GM23338 (cell line): ENCODE results near the gene AP1G1. TPM values are rescaled to one million over a fixed set of nuclear protein-coding genes. Genes with fewer than 3 reads are reported as not detected.

Source experiments
- ATAC-seq: fragments of 200-7000 bp; cut with Tn5 transposase; 3 replicates; pipeline ENCODE4 v1.9.1; 2020
- DNase-seq: peaks from one replicate; pipeline ENCODE4 v3.0.0-alpha.2; 2015; ENCODE audit warnings: low spot score
- H2AFZ ChIP-seq: fragments of 200-600 bp; sonication (generic); 2 replicates; pipeline ENCODE4 v1.8.0; 2016; ENCODE audit warnings: antibody characterized with exemption, mild to moderate bottlenecking, moderate library complexity
- H3F3A ChIP-seq: fragments of 200-600 bp; sonication (generic); replicated peaks from 2 replicates; pipeline ENCODE4 v1.8.0; 2017; ENCODE audit warnings: antibody characterized with exemption, mixed run types, low read depth
- H3K27ac ChIP-seq: fragments of 200-600 bp; sonication (generic); 2 replicates; pipeline ENCODE4 v1.6.1; 2016; ENCODE audit warnings: low read depth
- H3K27me3 ChIP-seq: fragments of 200-600 bp; sonication (generic); 2 replicates; pipeline ENCODE4 v1.8.0; 2016; ENCODE audit warnings: mild to moderate bottlenecking, mixed run types, moderate library complexity; ENCODE audit not compliant: insufficient read depth
- H3K36me3 ChIP-seq: fragments of 200-600 bp; sonication (generic); 2 replicates; pipeline ENCODE4 v1.8.0; 2016; ENCODE audit warnings: mild to moderate bottlenecking; ENCODE audit not compliant: insufficient read depth
- H3K4me1 ChIP-seq: fragments of 200-600 bp; sonication (generic); 2 replicates; pipeline ENCODE4 v1.8.0; 2016; ENCODE audit warnings: mild to moderate bottlenecking, moderate library complexity; ENCODE audit not compliant: insufficient read depth
- H3K4me2 ChIP-seq: fragments of 200-600 bp; sonication (generic); 2 replicates; pipeline ENCODE4 v1.7.1; 2017; ENCODE audit warnings: mixed run types
- H3K4me3 ChIP-seq: fragments of 200-600 bp; sonication (generic); 2 replicates; pipeline ENCODE4 v1.6.1; 2016; ENCODE audit warnings: mixed run types
- H3K79me2 ChIP-seq: fragments of 200-600 bp; sonication (generic); replicated peaks from 2 replicates; pipeline ENCODE4 v1.8.0; 2017; ENCODE audit warnings: mild to moderate bottlenecking; ENCODE audit not compliant: insufficient read depth
- H3K9me2 ChIP-seq: fragments of 200-600 bp; sonication (generic); 2 replicates; pipeline ENCODE4 v1.8.0; 2017; ENCODE audit not compliant: insufficient read depth
- H4K20me1 ChIP-seq: fragments of 200-600 bp; sonication (generic); replicated peaks from 2 replicates; pipeline ENCODE4 v1.8.0; 2017; ENCODE audit warnings: mild to moderate bottlenecking; ENCODE audit not compliant: insufficient read depth
- H3K27ac Mint-ChIP-seq: 2 replicates; pipeline ENCODE4 v1.8.0; 2020; ENCODE audit warnings: inconsistent platforms, mild to moderate bottlenecking, moderate library complexity, mixed read lengths
- H3K27me3 Mint-ChIP-seq: 3 replicates; pipeline ENCODE4 v1.8.0; 2022; ENCODE audit warnings: low read depth, mild to moderate bottlenecking, moderate library complexity, mixed read lengths, inconsistent platforms; ENCODE audit not compliant: insufficient read depth, poor library complexity
- H3K36me3 Mint-ChIP-seq: 3 replicates; pipeline ENCODE4 v1.8.0; 2021; ENCODE audit warnings: low read depth, mild to moderate bottlenecking, inconsistent platforms, moderate library complexity, mixed read lengths
- H3K4me1 Mint-ChIP-seq: 3 replicates; pipeline ENCODE4 v1.8.0; 2020; ENCODE audit warnings: mild to moderate bottlenecking, inconsistent platforms, mixed read lengths
- H3K4me3 Mint-ChIP-seq: 3 replicates; pipeline ENCODE4 v1.8.0; 2021; ENCODE audit warnings: moderate library complexity, mild to moderate bottlenecking, inconsistent platforms, mixed read lengths
- H3K9me3 Mint-ChIP-seq: 3 replicates; pipeline ENCODE4 v1.8.0; 2020; ENCODE audit warnings: moderate library complexity, mild to moderate bottlenecking, inconsistent platforms, mixed read lengths
- CREB1 ChIP-seq: fragments of 250-450 bp; sonication (Bioruptor Pico); IDR thresholded peaks from 2 replicates; pipeline ENCODE4 v1.5.0; 2020; ENCODE audit warnings: low read depth, mild to moderate bottlenecking, moderate library complexity
- EZH2 ChIP-seq: fragments of 200-600 bp; sonication (generic); IDR thresholded peaks from one replicate; pipeline ENCODE4 v1.8.0; 2017; ENCODE audit warnings: antibody characterized with exemption, mild to moderate bottlenecking, low read depth; ENCODE audit not compliant: unreplicated experiment
- EZH2phosphoT487 ChIP-seq: fragments of 200-600 bp; sonication (generic); IDR thresholded peaks from one replicate; pipeline ENCODE4 v1.8.1; 2018; ENCODE audit warnings: antibody characterized with exemption; ENCODE audit not compliant: unreplicated experiment
- JUNB ChIP-seq: IDR thresholded peaks from one replicate; pipeline ENCODE4 v1.6.1; 2016; ENCODE audit warnings: antibody characterized with exemption; ENCODE audit not compliant: unreplicated experiment
- NANOG ChIP-seq: IDR thresholded peaks from 2 replicates; pipeline ENCODE4 v1.6.1; 2016; ENCODE audit warnings: antibody characterized with exemption, borderline replicate concordance
- POLR2AphosphoS5 ChIP-seq: IDR thresholded peaks from 2 replicates; pipeline ENCODE4 v1.6.1; 2016; ENCODE audit warnings: antibody characterized with exemption, low read depth
- STAT1 ChIP-seq: IDR thresholded peaks from one replicate; pipeline ENCODE4 v1.6.1; 2016; ENCODE audit warnings: antibody characterized with exemption; ENCODE audit not compliant: unreplicated experiment
- ZNF114 ChIP-seq: fragments of 250-450 bp; sonication (Bioruptor Pico); IDR thresholded peaks from 2 replicates; pipeline ENCODE4 v1.5.0; 2020; ENCODE audit warnings: mild to moderate bottlenecking, moderate library complexity
- ZNF331 ChIP-seq: fragments of 250-450 bp; sonication (Bioruptor Pico); IDR thresholded peaks from 2 replicates; pipeline ENCODE4 v1.5.0; 2020; ENCODE audit warnings: low read depth, mild to moderate bottlenecking, moderate library complexity
- polyA plus RNA-seq: library from polyadenylated mRNA; unstranded; fragments of >200 nt; fragmentation: Nextera tagmentation; extraction: Ambion mirVana; gene quantifications from 2 replicates; pipeline ENCODE4 v1.2.1, GENCODE V29; 2016
- total RNA-seq: library from RNA; depleted of rRNA; stranded (reverse); fragments of >200 nt; shearing (Covaris generic); gene quantifications from 2 replicates; pipeline ENCODE4 v1.2.3, GENCODE V29; 2014
- TF ChIP-seq, protein P1 (sequence below), 2 experiments: fragments of 200-600 bp in 1 of 2; sonication (generic) in 1 of 2; conservative IDR thresholded peaks; 2 replicates each; pipeline versions ENCODE4 v1.5.1 to v1.6.1; 2016 to 2017; ENCODE audit warnings: antibody characterized with exemption in 2 of 2, low read depth in 2 of 2, mild to moderate bottlenecking in 2 of 2, moderate library complexity in 1 of 2
- TF ChIP-seq, protein P2 (sequence below): IDR thresholded peaks from one replicate; pipeline ENCODE4 v1.6.1; 2018; ENCODE audit warnings: antibody characterized with exemption; ENCODE audit not compliant: unreplicated experiment
- TF ChIP-seq, protein P3 (sequence below): fragments of 250-450 bp; sonication (Bioruptor Pico); IDR thresholded peaks from 2 replicates; pipeline ENCODE4 v1.5.0; 2020; ENCODE audit warnings: mild to moderate bottlenecking, moderate library complexity
- TF ChIP-seq, protein P4 (sequence below): IDR thresholded peaks from 2 replicates; pipeline ENCODE4 v1.6.1; 2016; ENCODE audit warnings: antibody characterized with exemption

Gene AP1G1
- total and polyA plus RNA-seq, 2 experiments from 2014 or later = 16.3 to 73.3 TPM

DNA sequence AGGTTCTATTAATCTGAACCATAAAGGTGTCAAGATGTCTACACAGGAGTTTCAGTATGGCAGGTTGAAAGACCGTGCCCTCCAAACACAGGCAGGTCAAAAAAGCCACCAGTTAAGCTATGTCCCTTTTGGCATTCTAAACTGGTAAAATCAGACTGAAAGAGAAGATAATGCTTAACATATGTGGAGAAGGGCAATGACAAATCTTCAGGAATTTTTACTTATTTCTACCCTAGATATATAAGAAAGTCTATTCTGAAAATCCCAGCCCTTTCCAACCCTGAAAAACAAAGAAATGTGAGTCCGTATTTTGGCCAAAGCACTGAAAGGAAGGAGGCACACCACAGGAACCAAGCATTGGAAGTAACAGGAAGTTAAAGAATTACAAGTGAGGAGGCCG lies 16.5 kb downstream of the AP1G1 start:
- Mint-ChIP-seq H3K27me3 (no peaks in the 10 kb centered on the region), H3K9me3 (no peaks in the 10 kb centered on the region), H3K27ac (no peak overlapping the region; the same call in 1 of the 2 replicates), H3K4me1 (no peaks in the 10 kb centered on the region), H3K36me3 (peaks cover 26% of the 10 kb centered on the region), H3K4me3 (no peak overlapping the region; the same call in 2 of the 3 replicates)
- TF ChIP-seq NANOG (no peak), EZH2phosphoT487 (no peak), JUNB (no peak), EZH2 (no peak), STAT1 (no peak), CREB1 (CRISPR knock-in tag) (no peak), POLR2AphosphoS5 (no peak), ZNF114 (CRISPR knock-in tag) (no peak), ZNF331 (CRISPR knock-in tag) (no peak)
- TF ChIP-seq, protein P1, sequence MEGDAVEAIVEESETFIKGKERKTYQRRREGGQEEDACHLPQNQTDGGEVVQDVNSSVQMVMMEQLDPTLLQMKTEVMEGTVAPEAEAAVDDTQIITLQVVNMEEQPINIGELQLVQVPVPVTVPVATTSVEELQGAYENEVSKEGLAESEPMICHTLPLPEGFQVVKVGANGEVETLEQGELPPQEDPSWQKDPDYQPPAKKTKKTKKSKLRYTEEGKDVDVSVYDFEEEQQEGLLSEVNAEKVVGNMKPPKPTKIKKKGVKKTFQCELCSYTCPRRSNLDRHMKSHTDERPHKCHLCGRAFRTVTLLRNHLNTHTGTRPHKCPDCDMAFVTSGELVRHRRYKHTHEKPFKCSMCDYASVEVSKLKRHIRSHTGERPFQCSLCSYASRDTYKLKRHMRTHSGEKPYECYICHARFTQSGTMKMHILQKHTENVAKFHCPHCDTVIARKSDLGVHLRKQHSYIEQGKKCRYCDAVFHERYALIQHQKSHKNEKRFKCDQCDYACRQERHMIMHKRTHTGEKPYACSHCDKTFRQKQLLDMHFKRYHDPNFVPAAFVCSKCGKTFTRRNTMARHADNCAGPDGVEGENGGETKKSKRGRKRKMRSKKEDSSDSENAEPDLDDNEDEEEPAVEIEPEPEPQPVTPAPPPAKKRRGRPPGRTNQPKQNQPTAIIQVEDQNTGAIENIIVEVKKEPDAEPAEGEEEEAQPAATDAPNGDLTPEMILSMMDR (conservative IDR thresholded peaks at IDR 0.05; ENCODE audit: low read depth in 2 of 2) = no peak
- TF ChIP-seq, protein P2, sequence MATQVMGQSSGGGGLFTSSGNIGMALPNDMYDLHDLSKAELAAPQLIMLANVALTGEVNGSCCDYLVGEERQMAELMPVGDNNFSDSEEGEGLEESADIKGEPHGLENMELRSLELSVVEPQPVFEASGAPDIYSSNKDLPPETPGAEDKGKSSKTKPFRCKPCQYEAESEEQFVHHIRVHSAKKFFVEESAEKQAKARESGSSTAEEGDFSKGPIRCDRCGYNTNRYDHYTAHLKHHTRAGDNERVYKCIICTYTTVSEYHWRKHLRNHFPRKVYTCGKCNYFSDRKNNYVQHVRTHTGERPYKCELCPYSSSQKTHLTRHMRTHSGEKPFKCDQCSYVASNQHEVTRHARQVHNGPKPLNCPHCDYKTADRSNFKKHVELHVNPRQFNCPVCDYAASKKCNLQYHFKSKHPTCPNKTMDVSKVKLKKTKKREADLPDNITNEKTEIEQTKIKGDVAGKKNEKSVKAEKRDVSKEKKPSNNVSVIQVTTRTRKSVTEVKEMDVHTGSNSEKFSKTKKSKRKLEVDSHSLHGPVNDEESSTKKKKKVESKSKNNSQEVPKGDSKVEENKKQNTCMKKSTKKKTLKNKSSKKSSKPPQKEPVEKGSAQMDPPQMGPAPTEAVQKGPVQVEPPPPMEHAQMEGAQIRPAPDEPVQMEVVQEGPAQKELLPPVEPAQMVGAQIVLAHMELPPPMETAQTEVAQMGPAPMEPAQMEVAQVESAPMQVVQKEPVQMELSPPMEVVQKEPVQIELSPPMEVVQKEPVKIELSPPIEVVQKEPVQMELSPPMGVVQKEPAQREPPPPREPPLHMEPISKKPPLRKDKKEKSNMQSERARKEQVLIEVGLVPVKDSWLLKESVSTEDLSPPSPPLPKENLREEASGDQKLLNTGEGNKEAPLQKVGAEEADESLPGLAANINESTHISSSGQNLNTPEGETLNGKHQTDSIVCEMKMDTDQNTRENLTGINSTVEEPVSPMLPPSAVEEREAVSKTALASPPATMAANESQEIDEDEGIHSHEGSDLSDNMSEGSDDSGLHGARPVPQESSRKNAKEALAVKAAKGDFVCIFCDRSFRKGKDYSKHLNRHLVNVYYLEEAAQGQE = no peak
- TF ChIP-seq, protein P3, sequence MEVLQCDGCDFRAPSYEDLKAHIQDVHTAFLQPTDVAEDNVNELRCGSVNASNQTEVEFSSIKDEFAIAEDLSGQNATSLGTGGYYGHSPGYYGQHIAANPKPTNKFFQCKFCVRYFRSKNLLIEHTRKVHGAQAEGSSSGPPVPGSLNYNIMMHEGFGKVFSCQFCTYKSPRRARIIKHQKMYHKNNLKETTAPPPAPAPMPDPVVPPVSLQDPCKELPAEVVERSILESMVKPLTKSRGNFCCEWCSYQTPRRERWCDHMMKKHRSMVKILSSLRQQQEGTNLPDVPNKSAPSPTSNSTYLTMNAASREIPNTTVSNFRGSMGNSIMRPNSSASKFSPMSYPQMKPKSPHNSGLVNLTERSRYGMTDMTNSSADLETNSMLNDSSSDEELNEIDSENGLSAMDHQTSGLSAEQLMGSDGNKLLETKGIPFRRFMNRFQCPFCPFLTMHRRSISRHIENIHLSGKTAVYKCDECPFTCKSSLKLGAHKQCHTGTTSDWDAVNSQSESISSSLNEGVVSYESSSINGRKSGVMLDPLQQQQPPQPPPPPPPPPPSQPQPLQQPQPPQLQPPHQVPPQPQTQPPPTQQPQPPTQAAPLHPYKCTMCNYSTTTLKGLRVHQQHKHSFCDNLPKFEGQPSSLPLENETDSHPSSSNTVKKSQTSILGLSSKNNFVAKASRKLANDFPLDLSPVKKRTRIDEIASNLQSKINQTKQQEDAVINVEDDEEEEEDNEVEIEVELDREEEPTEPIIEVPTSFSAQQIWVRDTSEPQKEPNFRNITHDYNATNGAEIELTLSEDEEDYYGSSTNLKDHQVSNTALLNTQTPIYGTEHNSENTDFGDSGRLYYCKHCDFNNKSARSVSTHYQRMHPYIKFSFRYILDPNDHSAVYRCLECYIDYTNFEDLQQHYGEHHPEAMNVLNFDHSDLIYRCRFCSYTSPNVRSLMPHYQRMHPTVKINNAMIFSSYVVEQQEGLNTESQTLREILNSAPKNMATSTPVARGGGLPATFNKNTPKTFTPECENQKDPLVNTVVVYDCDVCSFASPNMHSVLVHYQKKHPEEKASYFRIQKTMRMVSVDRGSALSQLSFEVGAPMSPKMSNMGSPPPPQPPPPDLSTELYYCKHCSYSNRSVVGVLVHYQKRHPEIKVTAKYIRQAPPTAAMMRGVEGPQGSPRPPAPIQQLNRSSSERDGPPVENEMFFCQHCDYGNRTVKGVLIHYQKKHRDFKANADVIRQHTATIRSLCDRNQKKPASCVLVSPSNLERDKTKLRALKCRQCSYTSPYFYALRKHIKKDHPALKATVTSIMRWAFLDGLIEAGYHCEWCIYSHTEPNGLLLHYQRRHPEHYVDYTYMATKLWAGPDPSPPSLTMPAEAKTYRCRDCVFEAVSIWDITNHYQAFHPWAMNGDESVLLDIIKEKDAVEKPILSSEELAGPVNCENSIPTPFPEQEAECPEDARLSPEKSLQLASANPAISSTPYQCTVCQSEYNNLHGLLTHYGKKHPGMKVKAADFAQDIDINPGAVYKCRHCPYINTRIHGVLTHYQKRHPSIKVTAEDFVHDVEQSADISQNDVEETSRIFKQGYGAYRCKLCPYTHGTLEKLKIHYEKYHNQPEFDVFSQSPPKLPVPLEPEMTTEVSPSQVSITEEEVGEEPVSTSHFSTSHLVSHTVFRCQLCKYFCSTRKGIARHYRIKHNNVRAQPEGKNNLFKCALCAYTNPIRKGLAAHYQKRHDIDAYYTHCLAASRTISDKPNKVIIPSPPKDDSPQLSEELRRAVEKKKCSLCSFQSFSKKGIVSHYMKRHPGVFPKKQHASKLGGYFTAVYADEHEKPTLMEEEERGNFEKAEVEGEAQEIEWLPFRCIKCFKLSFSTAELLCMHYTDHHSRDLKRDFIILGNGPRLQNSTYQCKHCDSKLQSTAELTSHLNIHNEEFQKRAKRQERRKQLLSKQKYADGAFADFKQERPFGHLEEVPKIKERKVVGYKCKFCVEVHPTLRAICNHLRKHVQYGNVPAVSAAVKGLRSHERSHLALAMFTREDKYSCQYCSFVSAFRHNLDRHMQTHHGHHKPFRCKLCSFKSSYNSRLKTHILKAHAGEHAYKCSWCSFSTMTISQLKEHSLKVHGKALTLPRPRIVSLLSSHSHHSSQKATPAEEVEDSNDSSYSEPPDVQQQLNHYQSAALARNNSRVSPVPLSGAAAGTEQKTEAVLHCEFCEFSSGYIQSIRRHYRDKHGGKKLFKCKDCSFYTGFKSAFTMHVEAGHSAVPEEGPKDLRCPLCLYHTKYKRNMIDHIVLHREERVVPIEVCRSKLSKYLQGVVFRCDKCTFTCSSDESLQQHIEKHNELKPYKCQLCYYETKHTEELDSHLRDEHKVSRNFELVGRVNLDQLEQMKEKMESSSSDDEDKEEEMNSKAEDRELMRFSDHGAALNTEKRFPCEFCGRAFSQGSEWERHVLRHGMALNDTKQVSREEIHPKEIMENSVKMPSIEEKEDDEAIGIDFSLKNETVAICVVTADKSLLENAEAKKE = no peak
- TF ChIP-seq, protein P4, sequence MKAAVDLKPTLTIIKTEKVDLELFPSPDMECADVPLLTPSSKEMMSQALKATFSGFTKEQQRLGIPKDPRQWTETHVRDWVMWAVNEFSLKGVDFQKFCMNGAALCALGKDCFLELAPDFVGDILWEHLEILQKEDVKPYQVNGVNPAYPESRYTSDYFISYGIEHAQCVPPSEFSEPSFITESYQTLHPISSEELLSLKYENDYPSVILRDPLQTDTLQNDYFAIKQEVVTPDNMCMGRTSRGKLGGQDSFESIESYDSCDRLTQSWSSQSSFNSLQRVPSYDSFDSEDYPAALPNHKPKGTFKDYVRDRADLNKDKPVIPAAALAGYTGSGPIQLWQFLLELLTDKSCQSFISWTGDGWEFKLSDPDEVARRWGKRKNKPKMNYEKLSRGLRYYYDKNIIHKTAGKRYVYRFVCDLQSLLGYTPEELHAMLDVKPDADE = no peak
- H3K4me1 ChIP-seq = no peaks in the 10 kb centered on the region
- DNase-seq (no peak), ATAC-seq (no peak)
- no peak overlapping the region for H3K27ac ChIP-seq
- peaks cover 97% of the 10 kb centered on the region for H3K79me2 ChIP-seq
- H3K9me2 ChIP-seq = no peaks in the 10 kb centered on the region
- H4K20me1 ChIP-seq = peaks cover 17% of the 10 kb centered on the region; the same call in 1 of the 2 replicates
- no peak overlapping the region for H3K4me3 ChIP-seq
- H3F3A ChIP-seq = no peaks in the 10 kb centered on the region
- peaks cover 14% of the 10 kb centered on the region; the same call in 1 of the 2 replicates for H3K36me3 ChIP-seq
- H3K4me2 ChIP-seq = no peak overlapping the region
- no peak overlapping the region for H2AFZ ChIP-seq
- H3K27me3 ChIP-seq = no peaks in the 10 kb centered on the region
